GM12891 (cell line): ENCODE data around the gene CMTM6.

Experiments used
- POLR2A ChIP-seq: IDR thresholded peaks from 2 replicates; pipeline ENCODE4 v1.6.1; 2011; ENCODE audit warnings: low read depth, low read length, control low read depth
- POLR2AphosphoS5 ChIP-seq: IDR thresholded peaks from 2 replicates; pipeline ENCODE4 v1.6.1; 2011; ENCODE audit warnings: low read depth, low read length, control low read depth
- POU2F2 ChIP-seq: IDR thresholded peaks from 2 replicates; pipeline ENCODE4 v1.6.1; 2011; ENCODE audit warnings: low read depth, mild to moderate bottlenecking, control low read depth, low read length, moderate library complexity
- TAF1 ChIP-seq: IDR thresholded peaks from 2 replicates; pipeline ENCODE4 v1.6.1; 2011; ENCODE audit warnings: low read depth, low read length, control low read depth

DNA sequence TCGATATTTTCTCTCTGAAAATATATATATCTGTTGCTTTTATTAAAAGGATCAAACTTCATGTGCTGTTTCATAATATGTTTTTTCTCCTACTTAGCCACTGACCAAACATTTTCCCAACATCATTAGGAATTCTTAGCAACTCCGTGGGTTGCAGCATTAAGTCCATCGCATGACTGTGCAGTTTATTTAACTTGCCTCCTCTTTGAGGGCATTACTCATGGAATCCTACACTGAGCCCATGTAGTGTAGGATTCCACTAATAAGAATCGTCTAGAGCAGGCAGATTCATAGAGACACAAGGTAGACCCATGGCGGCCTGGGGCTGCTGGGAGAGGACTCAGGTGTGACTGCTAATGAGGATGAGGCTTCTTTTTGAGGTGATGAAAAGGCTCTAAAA lies 49.3 kb downstream of the CMTM6 start:
- TF ChIP-seq POLR2A (no peak), TAF1 (no peak), POLR2AphosphoS5 (no peak), POU2F2 (no peak)
